Activated CD8-positive, alpha-beta T cell treated with anti-CD3 and anti-CD28 coated beads for 36 hours (primary cell): Measurements from ENCODE around the gene FAM204A. TPM values are rescaled to one million over a fixed set of nuclear protein-coding genes. Genes with fewer than 3 reads are reported as not detected.

Source experiments
- ATAC-seq: fragments of 200-7000 bp; cut with Tn5 transposase; one replicate; pipeline ENCODE4 v1.10.0; 2021; ENCODE audit warnings: mild to moderate bottlenecking, moderate library complexity
- CTCF ChIA-PET: fragments of 350-600 bp; sonication (Branson Sonifier 250); formaldehyde crosslinking; loops from one replicate; lab custom pipeline; 2021; ENCODE audit warnings: antibody characterized with exemption; lab: Charles Lee
- POLR2A ChIA-PET: fragments of 350-600 bp; sonication (Branson Sonifier 250); formaldehyde crosslinking; loops from one replicate; lab custom pipeline; 2021; ENCODE audit warnings: antibody characterized with exemption; lab: Charles Lee
- DNase-seq: peaks from one replicate; pipeline ENCODE4 v3.0.0-alpha.2; 2020
- H3K27ac Mint-ChIP-seq: one replicate; pipeline ENCODE4 v1.8.0; 2021; ENCODE audit warnings: mild to moderate bottlenecking, mixed read lengths
- H3K27me3 Mint-ChIP-seq: one replicate; pipeline ENCODE4 v1.8.0; 2021; ENCODE audit warnings: mixed read lengths
- H3K36me3 Mint-ChIP-seq: one replicate; pipeline ENCODE4 v1.8.0; 2021; ENCODE audit warnings: low read depth, mixed read lengths
- H3K4me1 Mint-ChIP-seq: one replicate; pipeline ENCODE4 v1.8.0; 2021; ENCODE audit warnings: low read depth, mixed read lengths
- H3K4me3 Mint-ChIP-seq: one replicate; pipeline ENCODE4 v1.8.0; 2021; ENCODE audit warnings: mild to moderate bottlenecking, moderate library complexity, mixed read lengths
- H3K9me3 Mint-ChIP-seq: one replicate; pipeline ENCODE4 v1.8.0; 2021; ENCODE audit warnings: mixed read lengths
- intact Hi-C: fragments of 100-400 bp; cut with micrococcal nuclease; formaldehyde crosslinking; loops from one replicate; pipeline ENCODE4 v1.10.0; 2022
- total RNA-seq, 2 experiments: library from RNA; stranded (reverse); gene quantifications; one replicate each; pipeline ENCODE4 v1.2.3, GENCODE V29; 2021
- TF ChIP-seq, protein P1 (sequence below): fragments of 200-600 bp; IDR thresholded peaks from one replicate; pipeline ENCODE4 v1.8.0; 2022; ENCODE audit warnings: antibody characterized with exemption, mild to moderate bottlenecking

The FAM204A gene
- total RNA-seq, 2 experiments from 2014 or later, result 56.0 to 64.1 TPM

DNA sequence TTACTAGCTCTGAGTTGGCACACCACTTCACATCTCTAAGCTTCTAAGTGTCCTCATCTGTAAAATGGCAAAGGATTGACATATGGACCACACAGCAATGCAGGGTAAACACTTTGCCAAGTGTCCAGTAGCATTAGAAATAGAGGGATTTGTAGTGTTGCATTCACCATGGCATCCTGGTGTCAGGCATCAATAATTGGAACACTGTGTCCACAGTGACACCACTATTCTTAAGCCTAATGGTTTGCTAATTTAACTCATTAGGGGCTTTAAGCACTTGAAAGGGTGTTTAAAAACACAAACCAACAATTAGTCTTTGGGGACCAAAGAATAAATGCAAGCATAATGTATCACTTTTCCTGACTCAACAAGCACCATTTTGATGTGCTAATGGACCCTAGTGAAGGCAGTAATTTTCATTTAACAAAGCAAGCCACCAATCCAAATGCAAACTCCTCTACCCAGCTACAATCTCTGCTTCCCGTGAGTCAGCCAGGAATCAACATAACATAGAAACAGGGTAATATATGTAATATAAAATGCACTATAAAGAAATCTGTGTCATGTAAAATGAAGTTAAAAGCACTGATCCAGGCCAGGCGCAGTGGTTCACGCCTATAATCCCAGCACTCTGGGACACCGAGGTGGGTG lies 75.9 kb downstream of the FAM204A start:
- Mint-ChIP-seq H3K27me3 (peaks cover 22% of the 10 kb centered on the region), H3K4me3 (no peak overlapping the region), H3K9me3 (no peaks in the 10 kb centered on the region), H3K36me3 (no peaks in the 10 kb centered on the region), H3K4me1 (no peaks in the 10 kb centered on the region), H3K27ac (no peak overlapping the region)
- ATAC-seq (no peak), DNase-seq (no peak)
- POLR2A ChIA-PET, result no interaction called here
- TF ChIP-seq, protein P1, sequence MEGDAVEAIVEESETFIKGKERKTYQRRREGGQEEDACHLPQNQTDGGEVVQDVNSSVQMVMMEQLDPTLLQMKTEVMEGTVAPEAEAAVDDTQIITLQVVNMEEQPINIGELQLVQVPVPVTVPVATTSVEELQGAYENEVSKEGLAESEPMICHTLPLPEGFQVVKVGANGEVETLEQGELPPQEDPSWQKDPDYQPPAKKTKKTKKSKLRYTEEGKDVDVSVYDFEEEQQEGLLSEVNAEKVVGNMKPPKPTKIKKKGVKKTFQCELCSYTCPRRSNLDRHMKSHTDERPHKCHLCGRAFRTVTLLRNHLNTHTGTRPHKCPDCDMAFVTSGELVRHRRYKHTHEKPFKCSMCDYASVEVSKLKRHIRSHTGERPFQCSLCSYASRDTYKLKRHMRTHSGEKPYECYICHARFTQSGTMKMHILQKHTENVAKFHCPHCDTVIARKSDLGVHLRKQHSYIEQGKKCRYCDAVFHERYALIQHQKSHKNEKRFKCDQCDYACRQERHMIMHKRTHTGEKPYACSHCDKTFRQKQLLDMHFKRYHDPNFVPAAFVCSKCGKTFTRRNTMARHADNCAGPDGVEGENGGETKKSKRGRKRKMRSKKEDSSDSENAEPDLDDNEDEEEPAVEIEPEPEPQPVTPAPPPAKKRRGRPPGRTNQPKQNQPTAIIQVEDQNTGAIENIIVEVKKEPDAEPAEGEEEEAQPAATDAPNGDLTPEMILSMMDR, result no peak
- intact Hi-C loops, result no loop called here
- CTCF ChIA-PET, result no interaction called here

DNA sequence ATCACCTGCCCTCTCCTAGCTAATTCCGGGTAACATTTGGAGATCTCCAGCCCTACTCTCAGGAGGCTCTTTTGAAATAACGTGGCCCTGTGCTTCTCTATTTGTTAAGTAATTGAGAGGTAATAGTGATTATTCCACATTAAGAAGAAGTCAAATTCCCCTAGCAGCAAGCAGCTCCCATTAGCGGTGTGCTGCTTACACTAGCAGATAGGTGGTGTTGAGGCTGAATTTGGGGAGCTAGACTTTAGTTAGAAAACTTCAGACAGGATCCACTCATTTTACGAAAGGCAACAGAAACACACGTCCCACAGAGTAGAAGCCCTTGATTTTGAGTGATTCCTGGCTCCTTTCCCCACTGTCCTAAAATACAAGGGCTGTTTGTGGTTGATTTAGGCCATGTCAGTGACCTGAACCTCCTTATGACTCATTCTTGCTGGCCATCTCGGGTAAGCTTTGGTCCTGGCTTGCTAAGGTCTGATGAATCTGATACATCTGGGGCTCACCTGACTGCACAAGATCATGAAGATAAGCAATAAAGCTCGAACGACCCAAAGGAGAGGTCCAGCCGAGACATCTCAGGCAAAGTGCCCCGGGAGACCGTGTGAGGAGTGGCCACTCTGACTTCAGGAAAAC lies 77.2 kb downstream of the FAM204A start:
- no peaks in the 10 kb centered on the region for H3K4me1 Mint-ChIP-seq
- CTCF ChIA-PET, result interaction anchor here (1.0 to 1.1 kb wide), 2 partner anchors 195 to 768 kb away, joined by 3 read pairs; no protein-coding TSS in a partner anchor

DNA sequence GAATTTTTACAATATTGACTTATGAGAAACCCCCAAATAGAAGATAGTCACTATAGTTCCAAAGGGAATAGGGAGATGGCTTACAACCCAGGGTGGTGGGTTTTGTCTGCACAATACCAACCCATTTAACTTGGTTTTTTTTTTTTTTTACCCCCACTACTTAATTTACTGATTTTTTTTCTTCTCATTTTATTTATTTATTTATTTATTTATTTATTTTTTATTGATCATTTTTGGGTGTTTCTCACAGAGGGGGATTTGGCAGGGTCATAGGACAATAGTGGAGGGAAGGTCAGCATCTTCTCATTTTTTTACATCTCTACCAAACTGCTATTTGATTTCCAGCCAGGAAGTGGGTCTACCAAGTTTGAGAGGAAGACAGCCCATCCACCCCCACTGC lies 77.9 kb downstream of the FAM204A start:
- H3K27me3 Mint-ChIP-seq, result peaks cover 25% of the 10 kb centered on the region
- POLR2A ChIA-PET, result no interaction called here

More for the DNA sequence above, 77.2 kb downstream of the FAM204A start:
- Mint-ChIP-seq H3K27me3 (peaks cover 25% of the 10 kb centered on the region), H3K4me3 (no peak overlapping the region), H3K9me3 (no peaks in the 10 kb centered on the region), H3K27ac (no peak overlapping the region), H3K36me3 (no peaks in the 10 kb centered on the region)
- TF ChIP-seq, protein P1, result no peak
- ATAC-seq, result no peak
- POLR2A ChIA-PET, result no interaction called here
- no peak for DNase-seq
- intact Hi-C loops, result no loop called here

DNA sequence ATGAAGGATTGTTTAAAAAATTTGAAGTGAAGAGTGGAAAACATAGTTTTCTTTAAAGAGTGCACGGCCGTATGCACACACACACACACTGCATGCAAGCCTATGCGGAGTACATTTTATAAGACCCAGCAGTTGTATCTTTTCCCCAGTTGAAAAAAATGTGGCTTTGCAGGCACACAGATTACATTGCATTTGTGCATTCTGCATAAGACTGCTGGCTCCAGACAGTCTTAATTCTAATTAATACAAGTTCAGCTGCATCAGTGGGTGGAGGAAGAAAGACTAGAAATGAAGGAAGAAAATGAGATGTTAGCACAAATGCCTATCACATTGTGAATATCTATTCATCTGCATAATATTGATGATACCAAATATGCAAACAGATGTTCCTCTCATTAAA lies 79.6 kb downstream of the FAM204A start:
- H3K4me1 Mint-ChIP-seq, result no peaks in the 10 kb centered on the region
- no peak overlapping the region for H3K4me3 Mint-ChIP-seq
- no peak for ATAC-seq
- intact Hi-C loops, result no loop called here
- peaks cover 22% of the 10 kb centered on the region for H3K27me3 Mint-ChIP-seq
- ChIA-PET CTCF (no interaction called here), POLR2A (no interaction called here)
- H3K36me3 Mint-ChIP-seq, result no peaks in the 10 kb centered on the region
- H3K27ac Mint-ChIP-seq, result no peak overlapping the region
- TF ChIP-seq, protein P1, result no peak
- no peaks in the 10 kb centered on the region for H3K9me3 Mint-ChIP-seq
- DNase-seq, result no peak

More for the DNA sequence above, 77.9 kb downstream of the FAM204A start:
- CTCF ChIA-PET, result interaction anchor here (0.6 to 1.1 kb wide), 2 partner anchors 195 to 275 kb away, joined by 3 read pairs; no protein-coding TSS in a partner anchor
- TF ChIP-seq, protein P1, result no peak
- intact Hi-C loops, result no loop called here
- ATAC-seq, result no peak
- no peak overlapping the region for H3K4me3 Mint-ChIP-seq
- H3K4me1 Mint-ChIP-seq, result no peaks in the 10 kb centered on the region
- no peaks in the 10 kb centered on the region for H3K36me3 Mint-ChIP-seq
- DNase-seq, result no peak
- no peaks in the 10 kb centered on the region for H3K9me3 Mint-ChIP-seq
- H3K27ac Mint-ChIP-seq, result no peak overlapping the region

DNA sequence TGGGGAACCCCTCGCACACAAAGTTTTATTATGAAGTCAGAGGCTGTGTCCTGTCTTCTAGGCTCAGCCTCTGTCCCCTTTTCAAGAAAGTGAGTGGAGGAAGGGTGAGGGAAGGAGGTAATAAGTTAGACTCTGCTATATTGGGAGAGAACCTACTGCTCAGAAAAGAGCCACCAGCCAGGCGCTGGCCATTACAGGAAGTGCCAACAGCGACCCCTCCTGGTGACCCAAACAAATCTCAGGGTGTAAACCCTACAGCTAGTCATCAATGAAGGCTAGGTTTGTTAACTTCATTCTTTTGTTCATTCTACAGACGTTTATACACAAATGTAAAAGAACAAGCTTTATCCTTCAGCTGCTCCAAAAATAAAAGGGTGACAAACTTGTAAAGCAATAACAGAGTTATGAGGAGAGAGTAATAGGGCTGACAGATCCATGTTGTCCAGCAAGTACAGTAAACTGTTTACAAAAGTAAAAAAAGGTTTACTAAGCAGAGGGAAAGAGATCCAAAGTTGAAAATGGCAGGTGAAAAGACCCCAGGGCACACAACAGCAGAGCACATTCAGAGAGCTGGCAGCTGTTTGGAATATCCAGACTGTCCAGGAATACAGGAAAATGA lies 82.7 kb downstream of the FAM204A start:
- POLR2A ChIA-PET, result no interaction called here
- H3K36me3 Mint-ChIP-seq, result no peaks in the 10 kb centered on the region
- TF ChIP-seq, protein P1, result peak; percentile 74
- DNase-seq (peak; percentile 51), ATAC-seq (peak; percentile 53)
- H3K27me3 Mint-ChIP-seq, result peaks cover 26% of the 10 kb centered on the region
- no peak overlapping the region for H3K27ac Mint-ChIP-seq
- intact Hi-C loops, result no loop called here
- no peaks in the 10 kb centered on the region for H3K4me1 Mint-ChIP-seq
- no peak overlapping the region for H3K4me3 Mint-ChIP-seq
- H3K9me3 Mint-ChIP-seq, result no peaks in the 10 kb centered on the region
- CTCF ChIA-PET, result interaction anchor here (0.6 to 2.0 kb wide), 13 partner anchors 9 to 763 kb away, joined by 3 to 7 read pairs (median 4); no protein-coding TSS in a partner anchor
